GM23338 (cell line): ENCODE results near the gene KIF6. TPM values are rescaled to one million over a fixed set of nuclear protein-coding genes. Genes with fewer than 3 reads are reported as not detected.

Source experiments
- ATAC-seq: fragments of 200-7000 bp; cut with Tn5 transposase; 3 replicates; pipeline ENCODE4 v1.9.1; 2020
- DNase-seq: peaks from one replicate; pipeline ENCODE4 v3.0.0-alpha.2; 2015; ENCODE audit warnings: low spot score
- H2AFZ ChIP-seq: fragments of 200-600 bp; sonication (generic); 2 replicates; pipeline ENCODE4 v1.8.0; 2016; ENCODE audit warnings: antibody characterized with exemption, mild to moderate bottlenecking, moderate library complexity
- H3F3A ChIP-seq: fragments of 200-600 bp; sonication (generic); replicated peaks from 2 replicates; pipeline ENCODE4 v1.8.0; 2017; ENCODE audit warnings: antibody characterized with exemption, mixed run types, low read depth
- H3K27ac ChIP-seq: fragments of 200-600 bp; sonication (generic); 2 replicates; pipeline ENCODE4 v1.6.1; 2016; ENCODE audit warnings: low read depth
- H3K27me3 ChIP-seq: fragments of 200-600 bp; sonication (generic); 2 replicates; pipeline ENCODE4 v1.8.0; 2016; ENCODE audit warnings: mild to moderate bottlenecking, mixed run types, moderate library complexity; ENCODE audit not compliant: insufficient read depth
- H3K36me3 ChIP-seq: fragments of 200-600 bp; sonication (generic); 2 replicates; pipeline ENCODE4 v1.8.0; 2016; ENCODE audit warnings: mild to moderate bottlenecking; ENCODE audit not compliant: insufficient read depth
- H3K4me1 ChIP-seq: fragments of 200-600 bp; sonication (generic); 2 replicates; pipeline ENCODE4 v1.8.0; 2016; ENCODE audit warnings: mild to moderate bottlenecking, moderate library complexity; ENCODE audit not compliant: insufficient read depth
- H3K4me2 ChIP-seq: fragments of 200-600 bp; sonication (generic); 2 replicates; pipeline ENCODE4 v1.7.1; 2017; ENCODE audit warnings: mixed run types
- H3K4me3 ChIP-seq: fragments of 200-600 bp; sonication (generic); 2 replicates; pipeline ENCODE4 v1.6.1; 2016; ENCODE audit warnings: mixed run types
- H3K79me2 ChIP-seq: fragments of 200-600 bp; sonication (generic); replicated peaks from 2 replicates; pipeline ENCODE4 v1.8.0; 2017; ENCODE audit warnings: mild to moderate bottlenecking; ENCODE audit not compliant: insufficient read depth
- H3K9me2 ChIP-seq: fragments of 200-600 bp; sonication (generic); 2 replicates; pipeline ENCODE4 v1.8.0; 2017; ENCODE audit not compliant: insufficient read depth
- H4K20me1 ChIP-seq: fragments of 200-600 bp; sonication (generic); replicated peaks from 2 replicates; pipeline ENCODE4 v1.8.0; 2017; ENCODE audit warnings: mild to moderate bottlenecking; ENCODE audit not compliant: insufficient read depth
- H3K27ac Mint-ChIP-seq: 2 replicates; pipeline ENCODE4 v1.8.0; 2020; ENCODE audit warnings: inconsistent platforms, mild to moderate bottlenecking, moderate library complexity, mixed read lengths
- H3K27me3 Mint-ChIP-seq: 3 replicates; pipeline ENCODE4 v1.8.0; 2022; ENCODE audit warnings: low read depth, mild to moderate bottlenecking, moderate library complexity, mixed read lengths, inconsistent platforms; ENCODE audit not compliant: insufficient read depth, poor library complexity
- H3K36me3 Mint-ChIP-seq: 3 replicates; pipeline ENCODE4 v1.8.0; 2021; ENCODE audit warnings: low read depth, mild to moderate bottlenecking, inconsistent platforms, moderate library complexity, mixed read lengths
- H3K4me1 Mint-ChIP-seq: 3 replicates; pipeline ENCODE4 v1.8.0; 2020; ENCODE audit warnings: mild to moderate bottlenecking, inconsistent platforms, mixed read lengths
- H3K4me3 Mint-ChIP-seq: 3 replicates; pipeline ENCODE4 v1.8.0; 2021; ENCODE audit warnings: moderate library complexity, mild to moderate bottlenecking, inconsistent platforms, mixed read lengths
- H3K9me3 Mint-ChIP-seq: 3 replicates; pipeline ENCODE4 v1.8.0; 2020; ENCODE audit warnings: moderate library complexity, mild to moderate bottlenecking, inconsistent platforms, mixed read lengths
- CREB1 ChIP-seq: fragments of 250-450 bp; sonication (Bioruptor Pico); IDR thresholded peaks from 2 replicates; pipeline ENCODE4 v1.5.0; 2020; ENCODE audit warnings: low read depth, mild to moderate bottlenecking, moderate library complexity
- EZH2 ChIP-seq: fragments of 200-600 bp; sonication (generic); IDR thresholded peaks from one replicate; pipeline ENCODE4 v1.8.0; 2017; ENCODE audit warnings: antibody characterized with exemption, mild to moderate bottlenecking, low read depth; ENCODE audit not compliant: unreplicated experiment
- EZH2phosphoT487 ChIP-seq: fragments of 200-600 bp; sonication (generic); IDR thresholded peaks from one replicate; pipeline ENCODE4 v1.8.1; 2018; ENCODE audit warnings: antibody characterized with exemption; ENCODE audit not compliant: unreplicated experiment
- JUNB ChIP-seq: IDR thresholded peaks from one replicate; pipeline ENCODE4 v1.6.1; 2016; ENCODE audit warnings: antibody characterized with exemption; ENCODE audit not compliant: unreplicated experiment
- NANOG ChIP-seq: IDR thresholded peaks from 2 replicates; pipeline ENCODE4 v1.6.1; 2016; ENCODE audit warnings: antibody characterized with exemption, borderline replicate concordance
- POLR2AphosphoS5 ChIP-seq: IDR thresholded peaks from 2 replicates; pipeline ENCODE4 v1.6.1; 2016; ENCODE audit warnings: antibody characterized with exemption, low read depth
- STAT1 ChIP-seq: IDR thresholded peaks from one replicate; pipeline ENCODE4 v1.6.1; 2016; ENCODE audit warnings: antibody characterized with exemption; ENCODE audit not compliant: unreplicated experiment
- ZNF114 ChIP-seq: fragments of 250-450 bp; sonication (Bioruptor Pico); IDR thresholded peaks from 2 replicates; pipeline ENCODE4 v1.5.0; 2020; ENCODE audit warnings: mild to moderate bottlenecking, moderate library complexity
- ZNF331 ChIP-seq: fragments of 250-450 bp; sonication (Bioruptor Pico); IDR thresholded peaks from 2 replicates; pipeline ENCODE4 v1.5.0; 2020; ENCODE audit warnings: low read depth, mild to moderate bottlenecking, moderate library complexity
- polyA plus RNA-seq: library from polyadenylated mRNA; unstranded; fragments of >200 nt; fragmentation: Nextera tagmentation; extraction: Ambion mirVana; gene quantifications from 2 replicates; pipeline ENCODE4 v1.2.1, GENCODE V29; 2016
- total RNA-seq: library from RNA; depleted of rRNA; stranded (reverse); fragments of >200 nt; shearing (Covaris generic); gene quantifications from 2 replicates; pipeline ENCODE4 v1.2.3, GENCODE V29; 2014
- TF ChIP-seq, protein P1 (sequence below): fragments of 250-450 bp; sonication (Bioruptor Pico); IDR thresholded peaks from 2 replicates; pipeline ENCODE4 v1.5.0; 2020; ENCODE audit warnings: mild to moderate bottlenecking, moderate library complexity
- TF ChIP-seq, protein P2 (sequence below), 2 experiments: fragments of 200-600 bp in 1 of 2; sonication (generic) in 1 of 2; conservative IDR thresholded peaks; 2 replicates each; pipeline versions ENCODE4 v1.5.1 to v1.6.1; 2016 to 2017; ENCODE audit warnings: antibody characterized with exemption in 2 of 2, low read depth in 2 of 2, mild to moderate bottlenecking in 2 of 2, moderate library complexity in 1 of 2
- TF ChIP-seq, protein P3 (sequence below): IDR thresholded peaks from 2 replicates; pipeline ENCODE4 v1.6.1; 2016; ENCODE audit warnings: antibody characterized with exemption

The KIF6 gene
- total and polyA plus RNA-seq, 2 experiments from 2014 or later: 0.87 to 1.7 TPM

DNA sequence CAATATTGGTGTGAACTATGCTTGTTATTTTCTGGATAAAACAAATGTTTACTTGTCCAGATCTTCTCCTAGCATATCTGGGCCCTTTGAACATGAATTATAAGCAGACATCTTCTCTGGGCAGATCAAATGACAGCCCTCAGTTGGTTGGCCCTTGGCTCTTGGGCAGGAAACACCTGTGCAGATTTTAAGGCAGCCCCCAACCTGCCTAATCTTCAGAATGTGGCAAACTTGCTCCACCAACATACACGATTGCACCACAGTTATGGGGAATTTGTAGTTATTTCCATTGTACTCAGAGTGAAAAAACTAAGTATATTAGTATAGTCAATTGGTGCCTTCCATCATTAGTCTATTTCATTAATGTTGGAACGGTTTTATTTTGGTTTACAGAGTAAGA is 307.8 kb downstream of the KIF6 start:
- Histone ChIP-seq H2AFZ (no peak overlapping the region), H3K79me2 (no peaks in the 10 kb centered on the region), H3K4me3 (no peak overlapping the region), H4K20me1 (no peaks in the 10 kb centered on the region), H3K4me1 (peaks cover 3% of the 10 kb centered on the region; the same call in 1 of the 2 replicates), H3F3A (no peaks in the 10 kb centered on the region), H3K27ac (no peak overlapping the region), H3K27me3 (no peaks in the 10 kb centered on the region), H3K36me3 (no peaks in the 10 kb centered on the region), H3K4me2 (no peak overlapping the region), H3K9me2 (peaks cover 7% of the 10 kb centered on the region; the same call in 1 of the 2 replicates)
- DNase-seq: no peak
- no peaks in the 10 kb centered on the region for H3K9me3 Mint-ChIP-seq
- TF ChIP-seq ZNF331 (CRISPR knock-in tag) (no peak), EZH2 (no peak), STAT1 (no peak), ZNF114 (CRISPR knock-in tag) (no peak), JUNB (no peak), CREB1 (CRISPR knock-in tag) (no peak)
- no peak overlapping the region for H3K4me3 Mint-ChIP-seq
- no peak overlapping the region for H3K27ac Mint-ChIP-seq
- H3K4me1 Mint-ChIP-seq: peaks cover 3% of the 10 kb centered on the region; the same call in 2 of the 3 replicates
- H3K27me3 Mint-ChIP-seq: peaks cover 1% of the 10 kb centered on the region
- no peak for ATAC-seq
- no peaks in the 10 kb centered on the region for H3K36me3 Mint-ChIP-seq

DNA sequence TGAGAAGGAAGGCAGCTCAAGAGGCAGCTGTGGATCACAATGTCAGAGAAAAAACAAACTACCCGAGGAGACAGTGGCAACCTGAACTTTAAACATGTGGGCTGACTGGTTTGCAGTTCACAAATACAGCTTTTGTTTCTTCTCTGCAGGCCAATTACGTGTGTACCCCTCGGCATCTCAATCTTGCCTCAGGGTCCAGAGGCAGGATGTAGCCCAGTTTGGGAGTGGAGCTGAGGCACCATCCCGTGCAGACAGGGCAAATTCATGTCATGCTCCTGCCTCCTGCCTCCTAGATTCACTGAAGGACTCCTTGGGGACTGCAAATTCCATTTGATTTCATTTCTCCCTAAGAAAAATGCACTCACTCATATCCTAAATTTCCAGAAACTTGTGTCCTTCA is 308.5 kb downstream of the KIF6 start:
- no peak overlapping the region for H2AFZ ChIP-seq
- H3K4me2 ChIP-seq: no peak overlapping the region
- no peaks in the 10 kb centered on the region for H3K36me3 ChIP-seq
- DNase-seq (no peak), ATAC-seq (peak; percentile 37; the same call in 2 of the 3 replicates)
- H3K4me1 ChIP-seq: peaks cover 3% of the 10 kb centered on the region; the same call in 1 of the 2 replicates
- no peaks in the 10 kb centered on the region for H3F3A ChIP-seq
- no peak overlapping the region for H3K4me3 Mint-ChIP-seq
- H3K9me3 Mint-ChIP-seq: no peaks in the 10 kb centered on the region
- H3K27ac Mint-ChIP-seq: no peak overlapping the region
- no peaks in the 10 kb centered on the region for H3K27me3 Mint-ChIP-seq
- no peaks in the 10 kb centered on the region for H4K20me1 ChIP-seq
- peaks cover 7% of the 10 kb centered on the region; the same call in 1 of the 2 replicates for H3K9me2 ChIP-seq
- peaks cover 3% of the 10 kb centered on the region; the same call in 2 of the 3 replicates for H3K4me1 Mint-ChIP-seq
- H3K36me3 Mint-ChIP-seq: no peaks in the 10 kb centered on the region
- no peaks in the 10 kb centered on the region for H3K27me3 ChIP-seq
- H3K79me2 ChIP-seq: no peaks in the 10 kb centered on the region
- no peak overlapping the region for H3K27ac ChIP-seq
- H3K4me3 ChIP-seq: no peak overlapping the region
- TF ChIP-seq EZH2phosphoT487: no peak
- TF ChIP-seq, protein P1, sequence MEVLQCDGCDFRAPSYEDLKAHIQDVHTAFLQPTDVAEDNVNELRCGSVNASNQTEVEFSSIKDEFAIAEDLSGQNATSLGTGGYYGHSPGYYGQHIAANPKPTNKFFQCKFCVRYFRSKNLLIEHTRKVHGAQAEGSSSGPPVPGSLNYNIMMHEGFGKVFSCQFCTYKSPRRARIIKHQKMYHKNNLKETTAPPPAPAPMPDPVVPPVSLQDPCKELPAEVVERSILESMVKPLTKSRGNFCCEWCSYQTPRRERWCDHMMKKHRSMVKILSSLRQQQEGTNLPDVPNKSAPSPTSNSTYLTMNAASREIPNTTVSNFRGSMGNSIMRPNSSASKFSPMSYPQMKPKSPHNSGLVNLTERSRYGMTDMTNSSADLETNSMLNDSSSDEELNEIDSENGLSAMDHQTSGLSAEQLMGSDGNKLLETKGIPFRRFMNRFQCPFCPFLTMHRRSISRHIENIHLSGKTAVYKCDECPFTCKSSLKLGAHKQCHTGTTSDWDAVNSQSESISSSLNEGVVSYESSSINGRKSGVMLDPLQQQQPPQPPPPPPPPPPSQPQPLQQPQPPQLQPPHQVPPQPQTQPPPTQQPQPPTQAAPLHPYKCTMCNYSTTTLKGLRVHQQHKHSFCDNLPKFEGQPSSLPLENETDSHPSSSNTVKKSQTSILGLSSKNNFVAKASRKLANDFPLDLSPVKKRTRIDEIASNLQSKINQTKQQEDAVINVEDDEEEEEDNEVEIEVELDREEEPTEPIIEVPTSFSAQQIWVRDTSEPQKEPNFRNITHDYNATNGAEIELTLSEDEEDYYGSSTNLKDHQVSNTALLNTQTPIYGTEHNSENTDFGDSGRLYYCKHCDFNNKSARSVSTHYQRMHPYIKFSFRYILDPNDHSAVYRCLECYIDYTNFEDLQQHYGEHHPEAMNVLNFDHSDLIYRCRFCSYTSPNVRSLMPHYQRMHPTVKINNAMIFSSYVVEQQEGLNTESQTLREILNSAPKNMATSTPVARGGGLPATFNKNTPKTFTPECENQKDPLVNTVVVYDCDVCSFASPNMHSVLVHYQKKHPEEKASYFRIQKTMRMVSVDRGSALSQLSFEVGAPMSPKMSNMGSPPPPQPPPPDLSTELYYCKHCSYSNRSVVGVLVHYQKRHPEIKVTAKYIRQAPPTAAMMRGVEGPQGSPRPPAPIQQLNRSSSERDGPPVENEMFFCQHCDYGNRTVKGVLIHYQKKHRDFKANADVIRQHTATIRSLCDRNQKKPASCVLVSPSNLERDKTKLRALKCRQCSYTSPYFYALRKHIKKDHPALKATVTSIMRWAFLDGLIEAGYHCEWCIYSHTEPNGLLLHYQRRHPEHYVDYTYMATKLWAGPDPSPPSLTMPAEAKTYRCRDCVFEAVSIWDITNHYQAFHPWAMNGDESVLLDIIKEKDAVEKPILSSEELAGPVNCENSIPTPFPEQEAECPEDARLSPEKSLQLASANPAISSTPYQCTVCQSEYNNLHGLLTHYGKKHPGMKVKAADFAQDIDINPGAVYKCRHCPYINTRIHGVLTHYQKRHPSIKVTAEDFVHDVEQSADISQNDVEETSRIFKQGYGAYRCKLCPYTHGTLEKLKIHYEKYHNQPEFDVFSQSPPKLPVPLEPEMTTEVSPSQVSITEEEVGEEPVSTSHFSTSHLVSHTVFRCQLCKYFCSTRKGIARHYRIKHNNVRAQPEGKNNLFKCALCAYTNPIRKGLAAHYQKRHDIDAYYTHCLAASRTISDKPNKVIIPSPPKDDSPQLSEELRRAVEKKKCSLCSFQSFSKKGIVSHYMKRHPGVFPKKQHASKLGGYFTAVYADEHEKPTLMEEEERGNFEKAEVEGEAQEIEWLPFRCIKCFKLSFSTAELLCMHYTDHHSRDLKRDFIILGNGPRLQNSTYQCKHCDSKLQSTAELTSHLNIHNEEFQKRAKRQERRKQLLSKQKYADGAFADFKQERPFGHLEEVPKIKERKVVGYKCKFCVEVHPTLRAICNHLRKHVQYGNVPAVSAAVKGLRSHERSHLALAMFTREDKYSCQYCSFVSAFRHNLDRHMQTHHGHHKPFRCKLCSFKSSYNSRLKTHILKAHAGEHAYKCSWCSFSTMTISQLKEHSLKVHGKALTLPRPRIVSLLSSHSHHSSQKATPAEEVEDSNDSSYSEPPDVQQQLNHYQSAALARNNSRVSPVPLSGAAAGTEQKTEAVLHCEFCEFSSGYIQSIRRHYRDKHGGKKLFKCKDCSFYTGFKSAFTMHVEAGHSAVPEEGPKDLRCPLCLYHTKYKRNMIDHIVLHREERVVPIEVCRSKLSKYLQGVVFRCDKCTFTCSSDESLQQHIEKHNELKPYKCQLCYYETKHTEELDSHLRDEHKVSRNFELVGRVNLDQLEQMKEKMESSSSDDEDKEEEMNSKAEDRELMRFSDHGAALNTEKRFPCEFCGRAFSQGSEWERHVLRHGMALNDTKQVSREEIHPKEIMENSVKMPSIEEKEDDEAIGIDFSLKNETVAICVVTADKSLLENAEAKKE (CRISPR knock-in tag): no peak
- TF ChIP-seq NANOG: no peak
- no peak for TF ChIP-seq STAT1
- TF ChIP-seq, protein P2, sequence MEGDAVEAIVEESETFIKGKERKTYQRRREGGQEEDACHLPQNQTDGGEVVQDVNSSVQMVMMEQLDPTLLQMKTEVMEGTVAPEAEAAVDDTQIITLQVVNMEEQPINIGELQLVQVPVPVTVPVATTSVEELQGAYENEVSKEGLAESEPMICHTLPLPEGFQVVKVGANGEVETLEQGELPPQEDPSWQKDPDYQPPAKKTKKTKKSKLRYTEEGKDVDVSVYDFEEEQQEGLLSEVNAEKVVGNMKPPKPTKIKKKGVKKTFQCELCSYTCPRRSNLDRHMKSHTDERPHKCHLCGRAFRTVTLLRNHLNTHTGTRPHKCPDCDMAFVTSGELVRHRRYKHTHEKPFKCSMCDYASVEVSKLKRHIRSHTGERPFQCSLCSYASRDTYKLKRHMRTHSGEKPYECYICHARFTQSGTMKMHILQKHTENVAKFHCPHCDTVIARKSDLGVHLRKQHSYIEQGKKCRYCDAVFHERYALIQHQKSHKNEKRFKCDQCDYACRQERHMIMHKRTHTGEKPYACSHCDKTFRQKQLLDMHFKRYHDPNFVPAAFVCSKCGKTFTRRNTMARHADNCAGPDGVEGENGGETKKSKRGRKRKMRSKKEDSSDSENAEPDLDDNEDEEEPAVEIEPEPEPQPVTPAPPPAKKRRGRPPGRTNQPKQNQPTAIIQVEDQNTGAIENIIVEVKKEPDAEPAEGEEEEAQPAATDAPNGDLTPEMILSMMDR (conservative IDR thresholded peaks at IDR 0.05; ENCODE audit: low read depth in 2 of 2): no peak
- TF ChIP-seq, protein P3, sequence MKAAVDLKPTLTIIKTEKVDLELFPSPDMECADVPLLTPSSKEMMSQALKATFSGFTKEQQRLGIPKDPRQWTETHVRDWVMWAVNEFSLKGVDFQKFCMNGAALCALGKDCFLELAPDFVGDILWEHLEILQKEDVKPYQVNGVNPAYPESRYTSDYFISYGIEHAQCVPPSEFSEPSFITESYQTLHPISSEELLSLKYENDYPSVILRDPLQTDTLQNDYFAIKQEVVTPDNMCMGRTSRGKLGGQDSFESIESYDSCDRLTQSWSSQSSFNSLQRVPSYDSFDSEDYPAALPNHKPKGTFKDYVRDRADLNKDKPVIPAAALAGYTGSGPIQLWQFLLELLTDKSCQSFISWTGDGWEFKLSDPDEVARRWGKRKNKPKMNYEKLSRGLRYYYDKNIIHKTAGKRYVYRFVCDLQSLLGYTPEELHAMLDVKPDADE: no peak
- TF ChIP-seq POLR2AphosphoS5: no peak
- no peak for TF ChIP-seq JUNB
